KMS-11 (cell line): ENCODE results near the gene SERPINA4.

ENCODE experiments used
- H2AFZ ChIP-seq: fragments of 200-600 bp; sonication (generic); 2 replicates; pipeline ENCODE4 v1.6.1; 2016; ENCODE audit warnings: antibody characterized with exemption, mixed run types, low read depth
- H3K27ac ChIP-seq: fragments of 200-600 bp; sonication (generic); 2 replicates; pipeline ENCODE4 v1.6.1; 2016; ENCODE audit warnings: mild to moderate bottlenecking, mixed run types
- H3K27me3 ChIP-seq: fragments of 200-600 bp; sonication (generic); 2 replicates; pipeline ENCODE4 v1.6.1; 2017; ENCODE audit warnings: mild to moderate bottlenecking, low read depth, mixed run types, moderate library complexity; ENCODE audit not compliant: insufficient read depth
- H3K36me3 ChIP-seq: fragments of 200-600 bp; sonication (generic); 2 replicates; pipeline ENCODE4 v1.6.1; 2017; ENCODE audit warnings: mild to moderate bottlenecking, mixed run types; ENCODE audit not compliant: insufficient read depth
- H3K4me1 ChIP-seq: fragments of 200-600 bp; sonication (generic); 2 replicates; pipeline ENCODE4 v1.6.1; 2016; ENCODE audit warnings: mild to moderate bottlenecking, low read depth, mixed run types; ENCODE audit not compliant: poor library complexity, severe bottlenecking
- H3K4me2 ChIP-seq: fragments of 200-600 bp; sonication (generic); 2 replicates; pipeline ENCODE4 v1.7.0; 2016; ENCODE audit warnings: mild to moderate bottlenecking, mixed run types
- H3K4me3 ChIP-seq: fragments of 200-600 bp; sonication (generic); IDR thresholded peaks from 2 replicates; pipeline ENCODE4 v1.6.1; 2017; ENCODE audit warnings: low read depth, low read length, mixed read lengths; ENCODE audit not compliant: insufficient read depth
- H3K79me2 ChIP-seq: fragments of 200-600 bp; sonication (generic); 2 replicates; pipeline ENCODE4 v1.6.1; 2016; ENCODE audit warnings: low read depth, mixed run types; ENCODE audit not compliant: insufficient read depth
- H3K9ac ChIP-seq: fragments of 200-600 bp; sonication (generic); 2 replicates; pipeline ENCODE4 v1.6.1; 2016; ENCODE audit warnings: mild to moderate bottlenecking, mixed run types
- H4K20me1 ChIP-seq: fragments of 200-600 bp; sonication (generic); 2 replicates; pipeline ENCODE4 v1.6.1; 2016; ENCODE audit warnings: mild to moderate bottlenecking, mixed run types; ENCODE audit not compliant: insufficient read depth
- CTCF ChIP-seq: fragments of 200-600 bp; sonication (generic); conservative IDR thresholded peaks from 2 replicates; pipeline ENCODE4 v1.6.1; 2017; ENCODE audit warnings: low read depth, mild to moderate bottlenecking, antibody characterized with exemption, low read length, moderate library complexity, mixed read lengths

The SERPINA4 gene

DNA sequence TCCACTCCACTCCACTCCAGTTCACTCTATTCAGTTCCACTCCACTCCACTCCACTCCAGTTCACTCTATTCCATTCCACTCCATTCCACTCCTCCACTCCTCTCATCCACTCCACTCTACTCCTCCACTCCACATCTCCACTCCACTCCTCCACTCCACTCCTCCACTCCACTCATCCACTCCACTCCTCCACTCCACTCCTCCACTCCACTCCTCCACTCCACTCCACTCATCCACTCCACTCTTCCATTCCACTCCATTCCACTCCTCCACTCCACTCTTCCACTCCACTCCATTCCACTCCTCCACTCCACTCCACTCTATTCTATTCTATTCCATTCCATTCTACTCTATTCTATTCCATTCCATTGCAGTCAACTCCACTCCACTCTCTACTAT, 29.8 kb downstream of the SERPINA4 start:
- H4K20me1 ChIP-seq, result no peaks in the 10 kb centered on the region
- no peak for TF ChIP-seq CTCF
- H3K4me3 ChIP-seq, result no peak overlapping the region
- no peaks in the 10 kb centered on the region for H3K36me3 ChIP-seq
- no peaks in the 10 kb centered on the region for H3K4me1 ChIP-seq
- no peak overlapping the region for H2AFZ ChIP-seq
- no peak overlapping the region for H3K27ac ChIP-seq
- H3K4me2 ChIP-seq, result no peak overlapping the region
- no peaks in the 10 kb centered on the region for H3K27me3 ChIP-seq
- H3K9ac ChIP-seq, result no peak overlapping the region
- H3K79me2 ChIP-seq, result no peaks in the 10 kb centered on the region

GRCh38 chr14:94591871-94592270, 30.6 kb downstream of the SERPINA4 start:
- H2AFZ ChIP-seq, result no peak overlapping the region
- H3K27me3 ChIP-seq, result no peaks in the 10 kb centered on the region
- no peaks in the 10 kb centered on the region for H3K79me2 ChIP-seq
- H3K27ac ChIP-seq, result no peak overlapping the region
- no peaks in the 10 kb centered on the region for H4K20me1 ChIP-seq
- H3K4me3 ChIP-seq, result no peak overlapping the region
- H3K4me2 ChIP-seq, result no peak overlapping the region
- H3K36me3 ChIP-seq, result no peaks in the 10 kb centered on the region
- no peak overlapping the region for H3K9ac ChIP-seq
- TF ChIP-seq CTCF, result no peak
- no peaks in the 10 kb centered on the region for H3K4me1 ChIP-seq

- no peaks in the 10 kb centered on the region for H3K36me3 ChIP-seq
- H3K79me2 ChIP-seq, result no peaks in the 10 kb centered on the region
- H4K20me1 ChIP-seq, result no peaks in the 10 kb centered on the region
- H3K27me3 ChIP-seq, result no peaks in the 10 kb centered on the region
- no peak overlapping the region for H3K4me3 ChIP-seq
- no peak for TF ChIP-seq CTCF
- H3K4me2 ChIP-seq, result no peak overlapping the region
- H3K27ac ChIP-seq, result no peak overlapping the region
- H2AFZ ChIP-seq, result no peak overlapping the region
- H3K4me1 ChIP-seq, result no peaks in the 10 kb centered on the region
- H3K9ac ChIP-seq, result no peak overlapping the region
These were observed 31.2 kb downstream of the SERPINA4 start for GRCh38 chr14:94592457-94592856.

- no peaks in the 10 kb centered on the region for H3K4me1 ChIP-seq
- no peaks in the 10 kb centered on the region for H3K27me3 ChIP-seq
- H3K4me3 ChIP-seq, result no peak overlapping the region
- H3K9ac ChIP-seq, result no peak overlapping the region
- H3K27ac ChIP-seq, result no peak overlapping the region
- no peak for TF ChIP-seq CTCF
- H4K20me1 ChIP-seq, result no peaks in the 10 kb centered on the region
- no peaks in the 10 kb centered on the region for H3K79me2 ChIP-seq
- H2AFZ ChIP-seq, result no peak overlapping the region
- H3K4me2 ChIP-seq, result no peak overlapping the region
- no peaks in the 10 kb centered on the region for H3K36me3 ChIP-seq
These were observed 32.1 kb downstream of the SERPINA4 start for GRCh38 chr14:94593376-94593748.
